Heart right ventricle (tissue), 16 donors: ENCODE measurements around the gene RANBP10. TPM values are rescaled to one million over a fixed set of nuclear protein-coding genes. Genes with fewer than 3 reads are reported as not detected.

ENCODE experiments used
- ATAC-seq, 8 donors: fragments of 200-7000 bp; cut with Tn5 transposase; one replicate each; pipeline ENCODE4 v1.9.1; 2020; ENCODE audit warnings: mild to moderate bottlenecking in 8 of 8, moderate library complexity in 8 of 8, moderate number of reproducible peaks in 1 of 8
- DNase-seq, 2 donors: peaks; one replicate each; pipeline ENCODE4 v3.0.0-alpha.2; 2020
- H3K27ac ChIP-seq, 10 donors: fragments of 200-600 bp; sonication (generic) in 2 of 10; one replicate each; pipeline versions ENCODE4 v1.5.0 to v1.8.0; 2020 to 2022; ENCODE audit warnings: mild to moderate bottlenecking in 3 of 10
- H3K27me3 ChIP-seq, 7 donors: fragments of 200-600 bp; one replicate each; pipeline ENCODE4 v1.8.0; 2021 to 2022; ENCODE audit warnings: mild to moderate bottlenecking in 2 of 7
- H3K36me3 ChIP-seq, 9 donors: fragments of 200-600 bp; sonication (generic) in 1 of 9; one replicate each; pipeline versions ENCODE4 v1.5.0 to v1.8.0; 2020 to 2022; ENCODE audit warnings: mild to moderate bottlenecking in 2 of 9
- H3K4me1 ChIP-seq, 9 donors: fragments of 200-600 bp; sonication (generic) in 1 of 9; one replicate each; pipeline versions ENCODE4 v1.5.0 to v1.8.0; 2020 to 2022; ENCODE audit warnings: mild to moderate bottlenecking in 4 of 9
- H3K4me3 ChIP-seq, 10 donors: fragments of 200-600 bp; sonication (generic) in 2 of 10; one replicate each; pipeline versions ENCODE4 v1.5.0 to v1.8.0; 2020 to 2022; ENCODE audit warnings: mild to moderate bottlenecking in 7 of 10, moderate library complexity in 2 of 10
- H3K9me3 ChIP-seq, 11 donors: fragments of 200-600 bp in 10 of 11; sonication (generic) in 2 of 11; one replicate each; pipeline versions ENCODE4 v1.5.0 to v1.8.0; 2013 to 2022; ENCODE audit warnings: mild to moderate bottlenecking in 2 of 11, control low read depth in 1 of 11, moderate library complexity in 1 of 11
- WGBS, 2 donors: extraction: QIAGEN DNeasy Blood & Tissue Kit; methylation state at CpG; one replicate each; pipeline ENCODE4 v1.1.7; 2013; ENCODE audit warnings: inconsistent platforms in 1 of 2; 5-methylcytosine and 5-hydroxymethylcytosine counted together
- intact Hi-C, 10 donors: fragments of 100-400 bp; cut with DNase I; formaldehyde crosslinking; loops; one replicate each; pipeline versions ENCODE4 v1.11.1 to v1.14.2; 2022
- polyA plus RNA-seq, 2 donors: library from polyadenylated mRNA; stranded (reverse); fragments of 200-250 nt; gene quantifications; one replicate each; pipeline ENCODE4 v1.2.3, GENCODE V29; 2013
- total RNA-seq, 10 donors: library from RNA; stranded (reverse); fragmentation: NEBNext Ultra II Directional in 3 of 10; extraction: Animal tissue kit (Norgen Biotek cat#: 25700) in 3 of 10; gene quantifications; one replicate each; pipeline versions ENCODE4 v1.2.1 to v1.2.4, GENCODE V29; 2021 to 2023
- TF ChIP-seq, protein P1 (sequence below), 9 donors: fragments of 200-600 bp; sonication (generic) in 2 of 9; IDR thresholded peaks; one replicate each; pipeline versions ENCODE4 v1.5.0 to v1.8.0; 2021 to 2022; ENCODE audit warnings: antibody characterized with exemption in 9 of 9, mild to moderate bottlenecking in 5 of 9, moderate library complexity in 1 of 9
- donor health status: Arrhythmogenic right ventricular cardiomyopathy.
- donor health status: ischemic (EF 13 %, LVEDD 7.1; RV severe dilation, severe dysfunction).
- donor health status: healthy with polysubstance abuse.
- donor health status: DM: no; HTN: yes; CAD: no.
- donor health status: DM: no; HTN: no; CAD: no.
- donor health status: ischemic (EF 25% LVEDD 6.9; RV normal size, moderate dysfunction).
- donor health status: ischemic (EF 25% LVEDD 5.7; RV mildly dilated, moderate dysfunction).
- donor health status: healthy.
- donor health status: DM: yes; HTN: yes; CAD: no.
- donor health status: Ischemic cardiomyopathy.
- donor health status: ischemic (EF 35%, LVEDD 5.7; RV mildly dilated, moderate dysfunction).
- donor health status: nonischemic (EF 11% LVEDD 7.7; RV severe dilation, severe dysfunction).
- donor health status: DM: yes; HTN: yes; CAD: no.
- donor health status: PGD.
- donor health status: ischemic (EF 29% LVEDD 5.4; RV normal size, mild dysfunction).
- donor health status: nonischemic (EF 23%, LVEDD 6.1; RV moderate dilation, normal function).

Gene RANBP10
- total and polyA plus RNA-seq, 12 donors: 6.4 to 21.6 (median 13.4) TPM

GRCh38 chr16:67774457-67774853 lies 31.9 kb downstream of the RANBP10 start:
- DNase-seq: no peak
- 79 to 81% methylated on average over 3 of the region's 3 CpGs for WGBS, 2 donors

GRCh38 chr16:67773569-67774456 lies 32.5 kb downstream of the RANBP10 start:
- H3K4me3 ChIP-seq: no peak overlapping the region
- 48 to 55% methylated on average over 6 of the region's 6 CpGs for WGBS, 2 donors
- peaks cover 11 to 29% (median 21%) of the 10 kb centered on the region in 9 donors for H3K4me1 ChIP-seq
- peaks cover 0 to 33% (median 13%) of the 10 kb centered on the region in 9 donors for H3K36me3 ChIP-seq
- no peaks in the 10 kb centered on the region for H3K27me3 ChIP-seq
- peak overlapping the region in 6 of 10 donors; percentile 6 to 73 (median 36) for H3K27ac ChIP-seq
- intact Hi-C loops: loop anchor here in 1 of 10 donors (5.0 kb wide), 1 partner anchor 37 kb away; no protein-coding TSS in a partner anchor
- ATAC-seq: peak; percentile 43 to 62 (median 54)
- peak in 1 of 2 donors; percentile 14 for DNase-seq
- H3K9me3 ChIP-seq: no peaks in the 10 kb centered on the region
- TF ChIP-seq, protein P1, sequence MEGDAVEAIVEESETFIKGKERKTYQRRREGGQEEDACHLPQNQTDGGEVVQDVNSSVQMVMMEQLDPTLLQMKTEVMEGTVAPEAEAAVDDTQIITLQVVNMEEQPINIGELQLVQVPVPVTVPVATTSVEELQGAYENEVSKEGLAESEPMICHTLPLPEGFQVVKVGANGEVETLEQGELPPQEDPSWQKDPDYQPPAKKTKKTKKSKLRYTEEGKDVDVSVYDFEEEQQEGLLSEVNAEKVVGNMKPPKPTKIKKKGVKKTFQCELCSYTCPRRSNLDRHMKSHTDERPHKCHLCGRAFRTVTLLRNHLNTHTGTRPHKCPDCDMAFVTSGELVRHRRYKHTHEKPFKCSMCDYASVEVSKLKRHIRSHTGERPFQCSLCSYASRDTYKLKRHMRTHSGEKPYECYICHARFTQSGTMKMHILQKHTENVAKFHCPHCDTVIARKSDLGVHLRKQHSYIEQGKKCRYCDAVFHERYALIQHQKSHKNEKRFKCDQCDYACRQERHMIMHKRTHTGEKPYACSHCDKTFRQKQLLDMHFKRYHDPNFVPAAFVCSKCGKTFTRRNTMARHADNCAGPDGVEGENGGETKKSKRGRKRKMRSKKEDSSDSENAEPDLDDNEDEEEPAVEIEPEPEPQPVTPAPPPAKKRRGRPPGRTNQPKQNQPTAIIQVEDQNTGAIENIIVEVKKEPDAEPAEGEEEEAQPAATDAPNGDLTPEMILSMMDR (IDR thresholded peaks at IDR 0.05): no peak

More at GRCh38 chr16:67774457-67774853, 31.9 kb downstream of the RANBP10 start:
- Histone ChIP-seq H3K27ac (peak overlapping the region in 2 of 10 donors; percentile 54 to 73), H3K27me3 (no peaks in the 10 kb centered on the region), H3K9me3 (no peaks in the 10 kb centered on the region), H3K4me3 (no peak overlapping the region), H3K4me1 (peaks cover 11 to 32% (median 26%) of the 10 kb centered on the region in 9 donors), H3K36me3 (peaks cover 0 to 27% (median 11%) of the 10 kb centered on the region in 9 donors)
- intact Hi-C loops: loop anchor here in 1 of 10 donors (5.0 kb wide), 1 partner anchor 37 kb away; no protein-coding TSS in a partner anchor
- peak in 1 of 8 donors; percentile 7 for ATAC-seq
- TF ChIP-seq, protein P1 (IDR thresholded peaks at IDR 0.05): no peak

DNA sequence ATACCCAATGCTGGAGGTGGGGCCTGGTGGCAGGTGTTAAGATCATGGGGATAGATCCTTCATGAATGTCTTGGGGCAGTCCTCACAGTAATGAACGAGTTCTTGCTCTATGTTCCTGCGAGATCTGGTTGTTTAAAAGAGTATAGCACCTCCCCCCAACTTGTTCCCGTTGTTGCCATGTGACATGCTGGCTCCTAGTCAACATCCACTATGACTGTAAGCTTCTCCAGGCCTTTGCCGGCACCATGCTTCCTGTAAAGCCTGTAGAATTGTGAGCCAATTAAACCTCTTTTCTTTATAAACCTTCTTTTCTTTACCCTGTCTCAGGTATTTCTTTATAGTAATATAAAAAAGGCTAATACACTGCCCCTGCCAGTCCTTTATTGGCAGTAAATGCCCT lies 33.3 kb downstream of the RANBP10 start:
- peak in 1 of 2 donors; percentile 62 for DNase-seq

More for the DNA sequence above, 33.3 kb downstream of the RANBP10 start:
- no peaks in the 10 kb centered on the region for H3K27me3 ChIP-seq
- H3K9me3 ChIP-seq: no peaks in the 10 kb centered on the region
- H3K4me3 ChIP-seq: no peak overlapping the region
- H3K36me3 ChIP-seq: peaks cover 0 to 35% (median 13%) of the 10 kb centered on the region in 9 donors
- intact Hi-C loops: loop anchor here in 1 of 10 donors (5.0 kb wide), 1 partner anchor 36 kb away; no protein-coding TSS in a partner anchor
- TF ChIP-seq, protein P1 (IDR thresholded peaks at IDR 0.05): no peak
- peak overlapping the region in 5 of 10 donors; percentile 17 to 73 (median 54) for H3K27ac ChIP-seq
- 13 to 15% methylated on average over 4 of the region's 4 CpGs for WGBS, 2 donors
- H3K4me1 ChIP-seq: peaks cover 11 to 29% (median 21%) of the 10 kb centered on the region in 9 donors
- ATAC-seq: peak; percentile 50 to 85 (median 82)
